Lung (tissue), 12 donors: ENCODE measurements around the gene FAM209B. TPM values are rescaled to one million over a fixed set of nuclear protein-coding genes. Genes with fewer than 3 reads are reported as not detected.

Experiments used
- ATAC-seq: fragments of 200-7000 bp; cut with Tn5 transposase; one replicate; pipeline ENCODE4 v1.9.1; 2020; ENCODE audit warnings: moderate number of reproducible peaks; ENCODE audit not compliant: insufficient read depth, low FRiP score
- DNase-seq, 3 donors: peaks; one replicate each; pipeline ENCODE4 v3.0.0-alpha.2; 2013 to 2017
- H3K27ac ChIP-seq, 2 donors: one replicate each; pipeline ENCODE4 v1.5.1; 2013; ENCODE audit warnings: mild to moderate bottlenecking in 2 of 2, moderate library complexity in 2 of 2, control low read depth in 1 of 2, inconsistent platforms in 1 of 2, low read depth in 1 of 2, low read length in 1 of 2
- H3K27me3 ChIP-seq, 3 donors: one replicate each; pipeline ENCODE4 v1.5.1; 2013; ENCODE audit warnings: low read length in 2 of 3; ENCODE audit not compliant: control insufficient read depth in 3 of 3, insufficient read depth in 3 of 3
- H3K36me3 ChIP-seq, 4 donors: one replicate each; pipeline ENCODE4 v1.5.1; 2013; ENCODE audit warnings: low read length in 4 of 4, mild to moderate bottlenecking in 1 of 4, moderate library complexity in 1 of 4; ENCODE audit not compliant: control insufficient read depth in 4 of 4, insufficient read depth in 4 of 4
- H3K4me1 ChIP-seq, 5 donors: one replicate each; pipeline ENCODE4 v1.5.1; 2013; ENCODE audit warnings: low read length in 5 of 5, mild to moderate bottlenecking in 2 of 5, moderate library complexity in 1 of 5; ENCODE audit not compliant: control insufficient read depth in 5 of 5, insufficient read depth in 5 of 5
- H3K4me3 ChIP-seq: one replicate; pipeline ENCODE4 v1.5.1; 2013; ENCODE audit warnings: mild to moderate bottlenecking, control low read depth, moderate library complexity
- H3K9ac ChIP-seq, 2 donors: one replicate each; pipeline ENCODE4 v1.5.1; 2013; ENCODE audit warnings: low read length in 2 of 2, control low read depth in 1 of 2; ENCODE audit not compliant: insufficient read depth in 1 of 2
- H3K9me3 ChIP-seq, 4 donors: one replicate each; pipeline ENCODE4 v1.5.1; 2013; ENCODE audit warnings: low read length in 3 of 4, mild to moderate bottlenecking in 1 of 4, moderate library complexity in 1 of 4; ENCODE audit not compliant: control insufficient read depth in 4 of 4, insufficient read depth in 3 of 4
- WGBS, 2 donors: extraction: QIAGEN DNeasy Blood & Tissue Kit; methylation state at CpG; one replicate each; pipeline ENCODE4 v1.1.7; 2013; 5-methylcytosine and 5-hydroxymethylcytosine counted together
- polyA plus RNA-seq, 2 donors: library from polyadenylated mRNA; stranded (reverse); fragments of 200-250 nt; gene quantifications; one replicate each; pipeline ENCODE4 v1.2.1, GENCODE V29; 2013
- total RNA-seq, 2 donors: library from RNA; depleted of rRNA in 1 of 2; stranded (reverse); fragments of >200 nt in 1 of 2; gene quantifications; one replicate each; pipeline ENCODE4 v1.2.1, GENCODE V29; 2014 to 2021
- TF ChIP-seq, protein P1 (sequence below): IDR thresholded peaks from 2 replicates; pipeline ENCODE4 v1.5.1; 2012; ENCODE audit warnings: mild to moderate bottlenecking; ENCODE audit errors: control extremely low read depth, extremely low read depth
- donor health status: control.
- donor health status: control.
- donor health status: Bipolar disorder and iron deficiency.
- donor health status: healthy.
- donor health status: DM: yes; HTN: yes; CAD: no.

Gene FAM209B
- total and polyA plus RNA-seq, 4 donors = 0.55 to 1.3 (median 0.64) TPM; not detected in 1

DNA sequence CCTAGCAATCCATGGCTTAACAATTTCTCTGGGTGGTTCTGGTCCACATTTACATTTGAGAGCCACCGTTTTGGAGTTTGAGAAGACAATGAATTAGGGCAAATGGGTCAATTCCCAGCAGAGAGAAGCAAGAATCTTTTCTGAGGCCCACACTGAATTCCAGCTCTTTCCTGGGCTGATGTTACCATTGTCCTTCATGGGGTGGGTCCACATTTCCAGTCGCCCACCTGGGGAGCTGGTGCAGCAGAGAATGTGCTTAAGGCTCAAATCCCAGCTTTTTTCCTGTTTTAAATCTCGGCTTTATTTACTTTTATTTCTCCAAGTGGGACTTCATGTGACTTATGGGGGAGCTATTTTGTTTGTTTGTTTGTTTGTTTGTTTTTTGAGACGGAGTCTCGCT, 51.9 kb downstream of the FAM209B start:
- H3K27me3 ChIP-seq = no peaks in the 10 kb centered on the region
- no peaks in the 10 kb centered on the region for H3K36me3 ChIP-seq
- ATAC-seq = no peak
- H3K27ac ChIP-seq = no peak overlapping the region
- H3K9me3 ChIP-seq = no peaks in the 10 kb centered on the region
- no peak for DNase-seq
- 80 to 85% methylated on average over 5 of the region's 5 CpGs for WGBS, 2 donors
- TF ChIP-seq, protein P1, sequence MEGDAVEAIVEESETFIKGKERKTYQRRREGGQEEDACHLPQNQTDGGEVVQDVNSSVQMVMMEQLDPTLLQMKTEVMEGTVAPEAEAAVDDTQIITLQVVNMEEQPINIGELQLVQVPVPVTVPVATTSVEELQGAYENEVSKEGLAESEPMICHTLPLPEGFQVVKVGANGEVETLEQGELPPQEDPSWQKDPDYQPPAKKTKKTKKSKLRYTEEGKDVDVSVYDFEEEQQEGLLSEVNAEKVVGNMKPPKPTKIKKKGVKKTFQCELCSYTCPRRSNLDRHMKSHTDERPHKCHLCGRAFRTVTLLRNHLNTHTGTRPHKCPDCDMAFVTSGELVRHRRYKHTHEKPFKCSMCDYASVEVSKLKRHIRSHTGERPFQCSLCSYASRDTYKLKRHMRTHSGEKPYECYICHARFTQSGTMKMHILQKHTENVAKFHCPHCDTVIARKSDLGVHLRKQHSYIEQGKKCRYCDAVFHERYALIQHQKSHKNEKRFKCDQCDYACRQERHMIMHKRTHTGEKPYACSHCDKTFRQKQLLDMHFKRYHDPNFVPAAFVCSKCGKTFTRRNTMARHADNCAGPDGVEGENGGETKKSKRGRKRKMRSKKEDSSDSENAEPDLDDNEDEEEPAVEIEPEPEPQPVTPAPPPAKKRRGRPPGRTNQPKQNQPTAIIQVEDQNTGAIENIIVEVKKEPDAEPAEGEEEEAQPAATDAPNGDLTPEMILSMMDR = no peak
- no peaks in the 10 kb centered on the region for H3K4me1 ChIP-seq
- H3K4me3 ChIP-seq = no peak overlapping the region
- H3K9ac ChIP-seq = no peak overlapping the region

Other genes with a start within 250 kb of the FAM209B start
- gene FAM210B, start 174.3 kb upstream of the FAM209B start, total RNA-seq = 10 to 100 TPM; 27.3 to 41.7 TPM
- 10 to 100 TPM; 18.7 to 22.8 TPM for gene FAM210B, start 174.3 kb upstream of the FAM209B start, polyA plus RNA-seq
- 1 to 10 TPM; 3.6 to 6.2 TPM for gene AURKA, start 141.0 kb upstream of the FAM209B start, total RNA-seq
- 1 to 10 TPM; 1.5 to 2.7 TPM for gene AURKA, start 141.0 kb upstream of the FAM209B start, polyA plus RNA-seq
- 10 to 100 TPM; 23.5 to 36.1 TPM for gene CSTF1, start 140.6 kb upstream of the FAM209B start, total RNA-seq
- 10 to 100 TPM in 1 of 2 donors, 1 to 10 TPM in 1; 6.4 to 14.7 TPM for gene CSTF1, start 140.6 kb upstream of the FAM209B start, polyA plus RNA-seq
- 10 to 100 TPM; 19.7 to 30.7 TPM for gene CASS4, start 121.0 kb upstream of the FAM209B start, total RNA-seq
- gene CASS4, start 121.0 kb upstream of the FAM209B start, polyA plus RNA-seq = 1 to 10 TPM; 4.5 to 9.9 TPM
- gene RTF2, start 64.6 kb upstream of the FAM209B start, total RNA-seq = 10 to 100 TPM; 71.5 to 98.8 TPM
- gene RTF2, start 64.6 kb upstream of the FAM209B start, polyA plus RNA-seq = 100 to 1,000 TPM in 1 of 2 donors, 10 to 100 TPM in 1; 63.8 to 103 TPM
- under 1 TPM in 1 of 2 donors, not detected in 1; 0.95 TPM for gene FAM209A, start 8.5 kb upstream of the FAM209B start, total RNA-seq
- under 1 TPM; 0.49 to 0.59 TPM for gene FAM209A, start 8.5 kb upstream of the FAM209B start, polyA plus RNA-seq
- gene TFAP2C, start 96.1 kb downstream of the FAM209B start, total RNA-seq = 1 to 10 TPM; 5.7 to 6.3 TPM
- gene TFAP2C, start 96.1 kb downstream of the FAM209B start, polyA plus RNA-seq = 1 to 10 TPM; 2.6 to 3.3 TPM